MCF 10A (cell line): ENCODE measurements around the gene NRN1. TPM values are rescaled to one million over a fixed set of nuclear protein-coding genes. Genes with fewer than 3 reads are reported as not detected.

ENCODE experiments used
- BruUV-seq: library from RNA; stranded (reverse); fragments of 400-500 nt; replicated peaks from 2 replicates; lab custom pipeline; 2021; lab: Mats Ljungman, UMichigan
- CTCF ChIA-PET: fragments of 300-600 bp; sonication (Branson Sonifier 250); formaldehyde crosslinking; extraction: SDS; loops from one replicate; lab custom pipeline; 2021; ENCODE audit warnings: antibody characterized with exemption, inconsistent platforms; lab: Yijun Ruan, JAX
- POLR2A ChIA-PET: fragments of 300-600, 350-650 bp; sonication (Branson Sonifier 250); formaldehyde crosslinking; extraction: SDS; loops from one replicate; lab custom pipeline; 2020; ENCODE audit warnings: antibody characterized with exemption, inconsistent platforms; lab: Yijun Ruan, JAX
- DNase-seq: peaks from one replicate; pipeline ENCODE4 v3.0.0-alpha.2; 2018; ENCODE audit not compliant: unreplicated experiment
- H3K27ac Mint-ChIP-seq: one replicate; pipeline ENCODE4 v1.8.0; 2022; ENCODE audit warnings: mild to moderate bottlenecking, low read depth, mixed read lengths; ENCODE audit not compliant: unreplicated experiment
- H3K27me3 Mint-ChIP-seq: one replicate; pipeline ENCODE4 v1.8.0; 2022; ENCODE audit warnings: mixed read lengths; ENCODE audit not compliant: insufficient read depth, unreplicated experiment
- H3K36me3 Mint-ChIP-seq: one replicate; pipeline ENCODE4 v1.8.0; 2022; ENCODE audit warnings: mild to moderate bottlenecking, moderate library complexity, mixed read lengths; ENCODE audit not compliant: insufficient read depth, unreplicated experiment
- H3K4me1 Mint-ChIP-seq: one replicate; pipeline ENCODE4 v1.8.0; 2022; ENCODE audit warnings: mixed read lengths; ENCODE audit not compliant: insufficient read depth, unreplicated experiment
- H3K4me3 Mint-ChIP-seq: one replicate; pipeline ENCODE4 v1.8.0; 2022; ENCODE audit warnings: mild to moderate bottlenecking, moderate library complexity, mixed read lengths; ENCODE audit not compliant: unreplicated experiment
- H3K9me3 Mint-ChIP-seq: one replicate; pipeline ENCODE4 v1.8.0; 2022; ENCODE audit warnings: mixed read lengths; ENCODE audit not compliant: unreplicated experiment
- intact Hi-C: fragments of 100-400 bp; cut with micrococcal nuclease; formaldehyde crosslinking; loops from 2 replicates; pipeline ENCODE4 v1.14.1; 2022
- total RNA-seq: library from RNA; stranded (reverse); gene quantifications from 2 replicates; pipeline ENCODE4 v1.2.3, GENCODE V29; 2022
- TF ChIP-seq, protein P1 (sequence below): fragments of 200-600 bp; IDR thresholded peaks from one replicate; pipeline ENCODE4 v1.8.0; 2022; ENCODE audit warnings: antibody characterized with exemption, mild to moderate bottlenecking; ENCODE audit not compliant: unreplicated experiment

Gene NRN1
- total RNA-seq, 1 experiment from 2014 or later = not detected

DNA sequence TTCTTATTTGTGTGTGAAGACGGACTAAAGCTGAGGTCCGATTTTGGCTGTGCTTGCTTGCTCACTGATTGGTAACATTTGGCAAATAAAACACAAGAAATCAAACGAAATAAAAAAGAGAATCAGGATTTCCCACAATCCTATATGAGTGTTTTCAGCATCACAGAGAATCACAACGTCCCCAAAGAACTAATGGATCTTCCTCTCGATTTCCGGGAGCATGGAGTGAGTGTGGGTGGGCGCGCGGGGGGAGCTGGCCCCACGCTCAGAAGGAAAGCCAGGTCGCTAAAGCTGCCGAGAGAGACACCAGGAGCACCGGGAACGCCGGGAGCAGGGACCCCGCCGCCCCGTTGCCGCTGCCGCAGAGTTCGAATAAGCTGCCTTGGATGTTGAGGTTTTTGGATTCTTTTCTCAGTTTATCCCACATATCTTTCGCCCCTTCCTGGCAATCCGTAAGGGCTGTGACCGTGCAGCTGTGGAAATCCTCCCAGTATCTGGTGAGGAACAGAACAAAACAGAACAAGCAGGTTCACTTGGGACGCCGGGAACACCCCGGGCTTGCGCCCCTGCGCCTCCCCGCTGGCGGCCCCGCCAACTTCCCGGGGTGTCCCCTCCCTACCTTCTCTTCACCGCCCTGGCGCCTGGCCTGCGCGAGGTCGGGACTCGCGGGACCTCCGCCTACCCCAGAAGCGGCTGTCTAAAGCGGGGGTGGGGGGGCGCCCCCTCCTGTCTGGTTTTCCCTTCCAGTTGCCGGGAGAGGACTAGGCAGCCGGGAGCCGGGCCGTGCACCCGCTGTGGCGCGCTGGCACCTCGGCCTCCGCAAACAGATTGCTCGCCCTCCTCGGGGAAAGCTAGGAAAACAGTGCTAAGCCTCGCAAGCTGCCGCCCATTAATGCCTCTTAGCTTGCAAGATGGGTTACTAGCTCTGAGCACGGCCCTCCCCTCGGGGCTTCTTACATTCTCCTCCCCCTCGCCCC is 7.7 kb downstream of the NRN1 start:
- H3K4me1 Mint-ChIP-seq = no peaks in the 10 kb centered on the region
- H3K36me3 Mint-ChIP-seq = no peaks in the 10 kb centered on the region
- no peak for DNase-seq
- no TSS peak for BruUV-seq
- ChIA-PET POLR2A (no interaction called here), CTCF (interaction anchor here (0.8 to 1.2 kb wide), 2 partner anchors 495 to 528 kb away, joined by 3 to 4 read pairs; no protein-coding TSS in a partner anchor)
- H3K4me3 Mint-ChIP-seq = no peak overlapping the region
- H3K27ac Mint-ChIP-seq = no peak overlapping the region
- intact Hi-C loops = no loop called here
- peaks cover 21% of the 10 kb centered on the region for H3K9me3 Mint-ChIP-seq
- peaks cover 41% of the 10 kb centered on the region for H3K27me3 Mint-ChIP-seq
- TF ChIP-seq, protein P1, sequence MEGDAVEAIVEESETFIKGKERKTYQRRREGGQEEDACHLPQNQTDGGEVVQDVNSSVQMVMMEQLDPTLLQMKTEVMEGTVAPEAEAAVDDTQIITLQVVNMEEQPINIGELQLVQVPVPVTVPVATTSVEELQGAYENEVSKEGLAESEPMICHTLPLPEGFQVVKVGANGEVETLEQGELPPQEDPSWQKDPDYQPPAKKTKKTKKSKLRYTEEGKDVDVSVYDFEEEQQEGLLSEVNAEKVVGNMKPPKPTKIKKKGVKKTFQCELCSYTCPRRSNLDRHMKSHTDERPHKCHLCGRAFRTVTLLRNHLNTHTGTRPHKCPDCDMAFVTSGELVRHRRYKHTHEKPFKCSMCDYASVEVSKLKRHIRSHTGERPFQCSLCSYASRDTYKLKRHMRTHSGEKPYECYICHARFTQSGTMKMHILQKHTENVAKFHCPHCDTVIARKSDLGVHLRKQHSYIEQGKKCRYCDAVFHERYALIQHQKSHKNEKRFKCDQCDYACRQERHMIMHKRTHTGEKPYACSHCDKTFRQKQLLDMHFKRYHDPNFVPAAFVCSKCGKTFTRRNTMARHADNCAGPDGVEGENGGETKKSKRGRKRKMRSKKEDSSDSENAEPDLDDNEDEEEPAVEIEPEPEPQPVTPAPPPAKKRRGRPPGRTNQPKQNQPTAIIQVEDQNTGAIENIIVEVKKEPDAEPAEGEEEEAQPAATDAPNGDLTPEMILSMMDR = no peak

DNA sequence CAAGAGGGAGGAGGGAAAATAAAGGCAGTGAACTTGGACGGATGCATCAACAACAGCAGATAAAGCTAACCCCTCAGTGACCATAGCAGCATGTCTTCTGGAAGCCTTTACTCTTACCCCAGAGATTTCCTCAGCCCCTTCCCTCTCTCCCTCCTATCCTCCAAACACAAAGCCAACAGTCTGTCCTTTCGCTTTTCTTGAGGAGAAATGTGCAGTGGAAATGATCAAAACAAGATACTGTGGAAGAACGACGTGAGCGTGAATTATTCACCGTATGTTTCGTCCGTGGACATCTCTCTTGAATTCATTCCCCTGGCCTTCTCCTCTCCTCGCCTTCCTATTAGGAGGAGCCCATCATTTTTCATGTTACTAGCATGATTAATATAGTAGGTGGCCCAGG is 8.5 kb downstream of the NRN1 start:
- TF ChIP-seq, protein P1 = no peak
- intact Hi-C loops = no loop called here
- Mint-ChIP-seq H3K27me3 (peaks cover 48% of the 10 kb centered on the region), H3K4me3 (no peak overlapping the region), H3K36me3 (no peaks in the 10 kb centered on the region), H3K4me1 (no peaks in the 10 kb centered on the region), H3K9me3 (peaks cover 19% of the 10 kb centered on the region), H3K27ac (no peak overlapping the region)
- ChIA-PET CTCF (interaction anchor here (0.6 to 1.2 kb wide), 2 partner anchors 527 to 1788 kb away, joined by 4 read pairs; no protein-coding TSS in a partner anchor), POLR2A (interaction anchor here (0.6 kb wide), 1 partner anchor 47 kb away, joined by 3 read pairs; no protein-coding TSS in a partner anchor)
- BruUV-seq = no TSS peak
- no peak for DNase-seq

DNA sequence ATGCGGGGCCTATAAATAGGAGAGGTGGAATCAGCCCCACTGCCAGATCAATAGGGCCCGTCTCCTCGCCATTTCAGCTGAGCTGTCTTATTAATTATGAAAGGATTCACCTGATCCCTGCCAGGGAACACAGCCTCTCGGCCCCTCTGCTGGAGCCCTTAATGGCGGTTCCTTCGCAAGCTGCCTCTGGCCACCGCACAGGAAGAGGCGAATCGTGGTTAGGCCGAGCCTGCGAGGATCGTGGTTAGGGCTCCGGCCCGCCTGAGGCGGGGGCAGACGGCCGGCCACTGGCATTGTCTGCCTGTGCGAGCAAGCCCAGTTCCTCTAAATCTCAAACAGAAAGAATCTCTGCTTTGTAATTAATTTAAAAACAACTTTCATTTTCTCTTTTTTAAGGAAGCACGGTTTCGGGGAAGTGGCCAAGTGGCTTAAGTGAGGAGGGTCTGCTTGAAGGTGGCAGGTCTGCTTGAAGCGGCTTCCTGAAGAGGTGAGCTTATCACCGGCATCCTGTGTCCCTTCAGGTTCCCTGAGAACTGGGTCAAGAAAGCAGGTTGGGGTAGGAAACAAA is 9.2 kb downstream of the NRN1 start:
- intact Hi-C loops = no loop called here
- Mint-ChIP-seq H3K27ac (no peak overlapping the region), H3K4me3 (no peak overlapping the region), H3K4me1 (no peaks in the 10 kb centered on the region), H3K9me3 (peaks cover 14% of the 10 kb centered on the region), H3K27me3 (peaks cover 56% of the 10 kb centered on the region), H3K36me3 (no peaks in the 10 kb centered on the region)
- CTCF ChIA-PET = no interaction called here
- no peak for DNase-seq
- BruUV-seq = no TSS peak
- TF ChIP-seq, protein P1 = no peak
- POLR2A ChIA-PET = interaction anchor here (0.6 kb wide), 1 partner anchor 46 kb away, joined by 3 read pairs; no protein-coding TSS in a partner anchor
